HepG2 (cell line): ENCODE measurements around the gene SRSF12. TPM values are rescaled to one million over a fixed set of nuclear protein-coding genes. Genes with fewer than 3 reads are reported as not detected.

ENCODE experiments used
- ATAC-seq: fragments of 200-7000 bp; cut with Tn5 transposase; 3 replicates; pipeline ENCODE4 v1.9.1; 2020; ENCODE audit warnings: mild to moderate bottlenecking, moderate library complexity
- BruUV-seq: library from RNA; stranded (reverse); fragments of 400-500 nt; replicated peaks from 2 replicates; lab custom pipeline; 2021; lab: Mats Ljungman, UMichigan
- CTCF ChIA-PET: fragments of 300-600 bp; formaldehyde crosslinking; extraction: SDS; loops from one replicate; lab custom pipeline; 2021; ENCODE audit warnings: low total read pairs, inconsistent platforms, low intra/inter-chr PET ratio; lab: Yijun Ruan, JAX
- POLR2A ChIA-PET: fragments of 350-600 bp; sonication (Branson Sonifier 250); formaldehyde crosslinking; loops from one replicate; lab custom pipeline; 2020; ENCODE audit warnings: antibody characterized with exemption, inconsistent platforms; lab: Yijun Ruan, JAX
- DNase-seq: peaks from one replicate; pipeline ENCODE4 v3.0.0-alpha.2; 2015; ENCODE audit warnings: low spot score
- FAIRE-seq: peaks from 3 replicates; lab custom pipeline; 2011; peaks lifted over from hg19 to GRCh38; lab: Jason Lieb, UNC
- H2AFZ ChIP-seq: one replicate; pipeline ENCODE4 v1.6.1; 2011; ENCODE audit warnings: low read length, inconsistent platforms
- H3K27ac ChIP-seq: fragments of 300-600 bp; 3 replicates; pipeline ENCODE4 v1.8.0; 2011; ENCODE audit warnings: mixed run types, mild to moderate bottlenecking, mixed read lengths, low read length, inconsistent platforms; ENCODE audit not compliant: insufficient read depth; ENCODE audit errors: extremely low read length
- H3K27me3 ChIP-seq, 2 experiments: fragments of 200-600 bp in 1 of 2; 2 replicates in 1 of 2; 3 replicates in 1 of 2; pipeline versions ENCODE4 v1.6.0 to v1.8.0; 2011; ENCODE audit warnings: low read length in 2 of 2, mild to moderate bottlenecking in 2 of 2, moderate library complexity in 2 of 2, inconsistent platforms in 1 of 2; ENCODE audit not compliant: insufficient read depth in 2 of 2, control insufficient read depth in 1 of 2
- H3K36me3 ChIP-seq, 2 experiments: fragments of 200-600 bp in 1 of 2; replicated peaks in 1 of 2; 2 replicates in 1 of 2; 3 replicates in 1 of 2; pipeline versions ENCODE4 v1.5.1 to v1.8.0; 2011; ENCODE audit warnings: low read length in 2 of 2, inconsistent platforms in 1 of 2; ENCODE audit not compliant: insufficient read depth in 2 of 2, control insufficient read depth in 1 of 2
- H3K4me1 ChIP-seq: 2 replicates; pipeline ENCODE4 v1.5.1; 2012; ENCODE audit warnings: low read length, inconsistent platforms; ENCODE audit not compliant: insufficient read depth
- H3K4me2 ChIP-seq: 2 replicates; pipeline ENCODE4 v1.6.0; 2011; ENCODE audit warnings: low read depth, low read length, inconsistent platforms
- H3K4me3 ChIP-seq, 3 experiments: fragments of 200-600 bp in 1 of 3; sonication (generic), shearing (Covaris generic) in 1 of 3; replicated peaks in 1 of 3; 2 replicates each; pipeline ENCODE4 v1.5.1; 2011 to 2016; ENCODE audit warnings: low read length in 3 of 3, inconsistent platforms in 2 of 3, low read depth in 2 of 3, mild to moderate bottlenecking in 2 of 3, control low read depth in 1 of 3, mixed read lengths in 1 of 3; ENCODE audit not compliant: insufficient read depth in 1 of 3
- H3K79me2 ChIP-seq: one replicate; pipeline ENCODE4 v1.6.1; 2011; ENCODE audit warnings: low read length, inconsistent platforms; ENCODE audit not compliant: insufficient read depth
- H3K9ac ChIP-seq: 2 replicates; pipeline ENCODE4 v1.6.0; 2011; ENCODE audit warnings: mild to moderate bottlenecking, low read depth, low read length, inconsistent platforms; ENCODE audit not compliant: insufficient read depth
- H3K9me3 ChIP-seq: 2 replicates; pipeline ENCODE4 v1.5.1; 2012; ENCODE audit warnings: mild to moderate bottlenecking, low read length
- H4K20me1 ChIP-seq: 2 replicates; pipeline ENCODE4 v1.6.0; 2011; ENCODE audit warnings: inconsistent platforms, mild to moderate bottlenecking, low read length, moderate library complexity; ENCODE audit not compliant: insufficient read depth
- NFYC ChIP-seq: IDR thresholded peaks from 2 replicates; pipeline ENCODE4 v1.6.1; 2016; ENCODE audit warnings: missing genetic modification reagents, missing compliant biosample characterization
- SOX13 ChIP-seq, 3 experiments: fragments of 450-650 bp in 1 of 3; sonication (generic) in 1 of 3; formaldehyde crosslinking in 1 of 3; IDR thresholded peaks in 2 of 3; conservative IDR thresholded peaks in 1 of 3; 2 replicates each; pipeline versions ENCODE4 v1.5.0 to v1.6.1; 2016 to 2020; ENCODE audit warnings: antibody characterized with exemption in 1 of 3, mild to moderate bottlenecking in 1 of 3, missing compliant biosample characterization in 1 of 3, missing genetic modification reagents in 1 of 3, moderate library complexity in 1 of 3
- ZNF644 ChIP-seq: IDR thresholded peaks from 2 replicates; pipeline ENCODE4 v1.6.1; 2016; ENCODE audit warnings: low read depth
- ZNF7 ChIP-seq: IDR thresholded peaks from 2 replicates; pipeline ENCODE4 v1.6.1; 2016; ENCODE audit warnings: missing biosample characterization, missing genetic modification reagents
- WGBS: methylation state at CpG from one replicate; pipeline ENCODE4 v1.1.6; 2017; ENCODE audit warnings: low lambda C conversion rate; 5-methylcytosine and 5-hydroxymethylcytosine counted together
- in situ Hi-C: cut with HindIII; loops from 2 replicates; pipeline ENCODE4 v1.10.0; 2017; ENCODE audit warnings: low pct_unique_long_range_greater_than_20kb; ENCODE audit not compliant: extremely low pct_ligation_motif_present
- intact Hi-C: fragments of 100-400 bp; cut with micrococcal nuclease; formaldehyde crosslinking; loops from one replicate; pipeline ENCODE4 v1.10.0; 2022; ENCODE audit not compliant: unreplicated experiment
- polyA plus RNA-seq, 8 experiments: library from polyadenylated mRNA; depleted of rRNA in 3 of 8; stranded (reverse) in 7 of 8; unstranded in 1 of 8; fragments of >200 nt; fragmentation: Illumina TruSeq in 4 of 8; extraction: Trizol in 4 of 8; gene quantifications; 2 replicates each; pipeline versions ENCODE4 v1.2.1 to v1.2.3, GENCODE V29; 2011 to 2016; ENCODE audit warnings: low read depth in 4 of 8, missing spikeins in 1 of 8, mixed read lengths in 1 of 8; ENCODE audit not compliant: insufficient read depth in 1 of 8
- total RNA-seq, 5 experiments: library from RNA; depleted of rRNA; stranded (reverse); fragments of >200 nt; fragmentation: Illumina TruSeq; extraction: Trizol; gene quantifications; 2 replicates each; pipeline ENCODE4 v1.2.3, GENCODE V29; 2016; ENCODE audit warnings: low read depth in 1 of 5
- TF ChIP-seq, protein P1 (sequence below): sonication (generic); formaldehyde crosslinking; conservative IDR thresholded peaks from 2 replicates; pipeline ENCODE4 v1.8.0; 2022; ENCODE audit warnings: low read depth, missing genetic modification reagents
- TF ChIP-seq, protein P2 (sequence below): sonication (generic); formaldehyde crosslinking; IDR thresholded peaks from 2 replicates; pipeline ENCODE4 v1.4.0; 2020; ENCODE audit warnings: low read depth, missing genetic modification reagents
- TF ChIP-seq, protein P3 (sequence below): sonication (generic); formaldehyde crosslinking; IDR thresholded peaks from 2 replicates; pipeline ENCODE4 v1.4.0; 2020; ENCODE audit warnings: missing genetic modification reagents

The SRSF12 gene
- total and polyA plus RNA-seq, 2 of the 13 experiments (the other 11 are each of a cell fraction or from before 2014, with no cell fraction given): 1.7 to 1.9 TPM

DNA sequence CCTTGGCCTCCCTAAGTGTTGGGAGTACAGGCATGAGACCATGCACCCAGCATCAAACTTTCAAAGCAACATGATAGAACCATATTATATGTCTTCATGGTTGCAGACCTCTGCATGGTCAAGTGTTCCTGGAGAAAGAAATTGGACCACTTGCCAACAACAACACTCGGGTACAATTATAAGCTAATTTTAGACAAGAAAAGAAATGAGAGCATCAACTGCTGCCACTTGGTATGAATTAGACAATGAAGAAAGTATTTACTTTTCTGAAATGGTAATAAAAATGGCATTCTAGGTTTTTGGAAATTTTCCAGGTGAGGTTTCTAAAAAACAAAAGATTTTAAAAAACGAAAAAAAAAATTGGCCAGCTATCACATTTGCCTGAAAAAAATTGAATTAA is 20.3 kb upstream of the SRSF12 start:
- no peak for TF ChIP-seq ZNF7 (CRISPR knock-in tag)
- TF ChIP-seq ZNF644 (CRISPR knock-in tag): no peak
- TF ChIP-seq, protein P1, sequence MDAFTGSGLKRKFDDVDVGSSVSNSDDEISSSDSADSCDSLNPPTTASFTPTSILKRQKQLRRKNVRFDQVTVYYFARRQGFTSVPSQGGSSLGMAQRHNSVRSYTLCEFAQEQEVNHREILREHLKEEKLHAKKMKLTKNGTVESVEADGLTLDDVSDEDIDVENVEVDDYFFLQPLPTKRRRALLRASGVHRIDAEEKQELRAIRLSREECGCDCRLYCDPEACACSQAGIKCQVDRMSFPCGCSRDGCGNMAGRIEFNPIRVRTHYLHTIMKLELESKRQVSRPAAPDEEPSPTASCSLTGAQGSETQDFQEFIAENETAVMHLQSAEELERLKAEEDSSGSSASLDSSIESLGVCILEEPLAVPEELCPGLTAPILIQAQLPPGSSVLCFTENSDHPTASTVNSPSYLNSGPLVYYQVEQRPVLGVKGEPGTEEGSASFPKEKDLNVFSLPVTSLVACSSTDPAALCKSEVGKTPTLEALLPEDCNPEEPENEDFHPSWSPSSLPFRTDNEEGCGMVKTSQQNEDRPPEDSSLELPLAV (CRISPR knock-in tag): no peak
- TF ChIP-seq, protein P2, sequence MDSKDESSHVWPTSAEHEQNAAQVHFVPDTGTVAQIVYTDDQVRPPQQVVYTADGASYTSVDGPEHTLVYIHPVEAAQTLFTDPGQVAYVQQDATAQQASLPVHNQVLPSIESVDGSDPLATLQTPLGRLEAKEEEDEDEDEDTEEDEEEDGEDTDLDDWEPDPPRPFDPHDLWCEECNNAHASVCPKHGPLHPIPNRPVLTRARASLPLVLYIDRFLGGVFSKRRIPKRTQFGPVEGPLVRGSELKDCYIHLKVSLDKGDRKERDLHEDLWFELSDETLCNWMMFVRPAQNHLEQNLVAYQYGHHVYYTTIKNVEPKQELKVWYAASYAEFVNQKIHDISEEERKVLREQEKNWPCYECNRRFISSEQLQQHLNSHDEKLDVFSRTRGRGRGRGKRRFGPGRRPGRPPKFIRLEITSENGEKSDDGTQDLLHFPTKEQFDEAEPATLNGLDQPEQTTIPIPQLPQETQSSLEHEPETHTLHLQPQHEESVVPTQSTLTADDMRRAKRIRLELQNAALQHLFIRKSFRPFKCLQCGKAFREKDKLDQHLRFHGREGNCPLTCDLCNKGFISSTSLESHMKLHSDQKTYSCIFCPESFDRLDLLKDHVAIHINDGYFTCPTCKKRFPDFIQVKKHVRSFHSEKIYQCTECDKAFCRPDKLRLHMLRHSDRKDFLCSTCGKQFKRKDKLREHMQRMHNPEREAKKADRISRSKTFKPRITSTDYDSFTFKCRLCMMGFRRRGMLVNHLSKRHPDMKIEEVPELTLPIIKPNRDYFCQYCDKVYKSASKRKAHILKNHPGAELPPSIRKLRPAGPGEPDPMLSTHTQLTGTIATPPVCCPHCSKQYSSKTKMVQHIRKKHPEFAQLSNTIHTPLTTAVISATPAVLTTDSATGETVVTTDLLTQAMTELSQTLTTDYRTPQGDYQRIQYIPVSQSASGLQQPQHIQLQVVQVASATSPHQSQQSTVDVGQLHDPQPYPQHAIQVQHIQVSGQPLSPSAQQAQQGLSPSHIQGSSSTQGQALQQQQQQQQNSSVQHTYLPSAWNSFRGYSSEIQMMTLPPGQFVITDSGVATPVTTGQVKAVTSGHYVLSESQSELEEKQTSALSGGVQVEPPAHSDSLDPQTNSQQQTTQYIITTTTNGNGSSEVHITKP (CRISPR knock-in tag): no peak
- no peak for TF ChIP-seq SOX13 (IDR thresholded peaks at IDR 0.05)
- TF ChIP-seq SOX13 (CRISPR knock-in tag; conservative IDR thresholded peaks at IDR 0.05 in 1 of 2, IDR thresholded peaks at IDR 0.05 in 1 of 2): no peak
- TF ChIP-seq NFYC: no peak
- TF ChIP-seq, protein P3, sequence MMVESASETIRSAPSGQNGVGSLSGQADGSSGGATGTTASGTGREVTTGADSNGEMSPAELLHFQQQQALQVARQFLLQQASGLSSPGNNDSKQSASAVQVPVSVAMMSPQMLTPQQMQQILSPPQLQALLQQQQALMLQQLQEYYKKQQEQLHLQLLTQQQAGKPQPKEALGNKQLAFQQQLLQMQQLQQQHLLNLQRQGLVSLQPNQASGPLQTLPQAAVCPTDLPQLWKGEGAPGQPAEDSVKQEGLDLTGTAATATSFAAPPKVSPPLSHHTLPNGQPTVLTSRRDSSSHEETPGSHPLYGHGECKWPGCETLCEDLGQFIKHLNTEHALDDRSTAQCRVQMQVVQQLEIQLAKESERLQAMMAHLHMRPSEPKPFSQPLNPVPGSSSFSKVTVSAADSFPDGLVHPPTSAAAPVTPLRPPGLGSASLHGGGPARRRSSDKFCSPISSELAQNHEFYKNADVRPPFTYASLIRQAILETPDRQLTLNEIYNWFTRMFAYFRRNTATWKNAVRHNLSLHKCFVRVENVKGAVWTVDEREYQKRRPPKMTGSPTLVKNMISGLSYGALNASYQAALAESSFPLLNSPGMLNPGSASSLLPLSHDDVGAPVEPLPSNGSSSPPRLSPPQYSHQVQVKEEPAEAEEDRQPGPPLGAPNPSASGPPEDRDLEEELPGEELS (CRISPR knock-in tag): no peak
- H3K4me1 ChIP-seq: peaks cover 25% of the 10 kb centered on the region
- H3K9me3 ChIP-seq: 0 out of 2 replicates have a peak, but pooled peaks cover 4% of the 10 kb centered on the region
- ATAC-seq (no peak), DNase-seq (no peak), FAIRE-seq (no peak)
- no peak overlapping the region for H3K4me3 ChIP-seq
- ChIA-PET POLR2A (interaction anchor here (1.2 kb wide), 1 partner anchor 7 kb away, joined by 5 read pairs; the partner anchor contains the start of gene PM20D2), CTCF (no interaction called here)
- H4K20me1 ChIP-seq: no peaks in the 10 kb centered on the region
- no peaks in the 10 kb centered on the region for H3K36me3 ChIP-seq
- in situ Hi-C loops: no loop called here
- no peak overlapping the region for H3K27ac ChIP-seq
- H3K9ac ChIP-seq: no peak overlapping the region
- H2AFZ ChIP-seq: no peak overlapping the region
- no peak overlapping the region for H3K4me2 ChIP-seq
- WGBS: 69% methylated on average over 2 of the region's 2 CpGs
- no peaks in the 10 kb centered on the region for H3K79me2 ChIP-seq
- peaks cover 0 to 1% of the 10 kb centered on the region in 2 experiments; a peak in 1 of 5 replicates for H3K27me3 ChIP-seq
- no TSS peak for BruUV-seq
- intact Hi-C loops: no loop called here
